HFF-Myc (cell line): ENCODE measurements around the gene TTC17.

Source experiments
- DNase-seq: peaks from one replicate; pipeline ENCODE4 v3.0.0-alpha.2; 2011; ENCODE audit warnings: low read depth; ENCODE audit errors: extremely low read depth
- H3K4me3 ChIP-seq: replicated peaks from 2 replicates; pipeline ENCODE4 v1.5.1; 2011; ENCODE audit warnings: low read depth, mild to moderate bottlenecking, control low read depth, low read length
- TF ChIP-seq, protein P1 (sequence below): IDR thresholded peaks from 2 replicates; pipeline ENCODE4 v1.5.1; 2012; ENCODE audit warnings: mild to moderate bottlenecking, low read depth, low read length, control low read depth; ENCODE audit errors: missing control alignments

TTC17 gene

DNA sequence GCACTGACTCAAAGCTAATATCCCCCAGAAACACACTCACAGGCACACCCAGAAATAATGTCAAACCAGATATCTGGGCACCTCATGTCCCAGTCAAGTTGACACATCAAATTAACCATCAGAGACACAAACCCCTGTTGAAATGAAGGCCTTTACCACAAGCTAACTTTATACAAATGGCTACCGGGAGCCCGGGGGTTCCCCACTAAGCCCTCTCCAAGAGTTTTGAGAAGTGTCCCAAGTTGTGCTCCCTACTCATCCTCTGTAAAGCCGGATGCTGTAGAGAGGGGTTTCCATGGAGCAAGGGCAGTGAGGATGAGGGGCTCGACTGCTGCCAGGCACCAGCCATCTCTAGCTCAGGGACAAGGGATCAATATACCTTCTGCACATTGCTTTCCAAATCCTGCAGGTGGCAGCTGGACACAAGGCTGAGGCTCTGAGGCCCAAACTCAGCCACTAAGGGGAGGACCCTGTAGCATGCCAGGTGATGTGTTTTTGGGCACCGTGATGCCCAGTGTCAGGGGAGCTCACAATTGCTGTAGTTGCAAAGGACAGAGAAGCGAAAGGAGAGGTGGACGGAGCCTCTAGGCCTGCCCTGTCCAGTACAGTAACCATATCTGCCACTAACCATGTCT, 145.7 kb downstream of the TTC17 start:
- no peak for DNase-seq
- TF ChIP-seq, protein P1, sequence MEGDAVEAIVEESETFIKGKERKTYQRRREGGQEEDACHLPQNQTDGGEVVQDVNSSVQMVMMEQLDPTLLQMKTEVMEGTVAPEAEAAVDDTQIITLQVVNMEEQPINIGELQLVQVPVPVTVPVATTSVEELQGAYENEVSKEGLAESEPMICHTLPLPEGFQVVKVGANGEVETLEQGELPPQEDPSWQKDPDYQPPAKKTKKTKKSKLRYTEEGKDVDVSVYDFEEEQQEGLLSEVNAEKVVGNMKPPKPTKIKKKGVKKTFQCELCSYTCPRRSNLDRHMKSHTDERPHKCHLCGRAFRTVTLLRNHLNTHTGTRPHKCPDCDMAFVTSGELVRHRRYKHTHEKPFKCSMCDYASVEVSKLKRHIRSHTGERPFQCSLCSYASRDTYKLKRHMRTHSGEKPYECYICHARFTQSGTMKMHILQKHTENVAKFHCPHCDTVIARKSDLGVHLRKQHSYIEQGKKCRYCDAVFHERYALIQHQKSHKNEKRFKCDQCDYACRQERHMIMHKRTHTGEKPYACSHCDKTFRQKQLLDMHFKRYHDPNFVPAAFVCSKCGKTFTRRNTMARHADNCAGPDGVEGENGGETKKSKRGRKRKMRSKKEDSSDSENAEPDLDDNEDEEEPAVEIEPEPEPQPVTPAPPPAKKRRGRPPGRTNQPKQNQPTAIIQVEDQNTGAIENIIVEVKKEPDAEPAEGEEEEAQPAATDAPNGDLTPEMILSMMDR = peak; percentile 19
- no peak overlapping the region for H3K4me3 ChIP-seq

DNA sequence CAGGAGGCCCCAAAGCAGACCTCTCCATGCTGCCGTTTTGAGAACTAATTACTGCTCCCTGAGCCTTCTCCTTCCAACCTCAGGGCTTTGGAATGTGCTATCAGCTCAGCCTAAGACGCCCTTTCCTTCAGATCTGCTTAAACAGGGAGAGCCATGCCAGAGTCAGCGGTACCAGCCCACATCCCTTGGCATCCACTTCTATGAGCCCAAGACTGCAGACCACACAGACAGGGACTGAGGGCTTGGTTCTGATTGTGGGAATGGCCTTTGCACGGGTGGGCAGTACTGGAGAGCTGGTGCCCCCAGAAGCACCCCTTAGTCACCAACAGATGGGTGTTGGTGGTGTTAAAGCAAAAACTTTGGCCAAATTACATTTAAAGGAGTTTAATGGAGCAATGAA, 146.5 kb downstream of the TTC17 start:
- no peak overlapping the region for H3K4me3 ChIP-seq
- DNase-seq = no peak
- TF ChIP-seq, protein P1 = no peak

DNA sequence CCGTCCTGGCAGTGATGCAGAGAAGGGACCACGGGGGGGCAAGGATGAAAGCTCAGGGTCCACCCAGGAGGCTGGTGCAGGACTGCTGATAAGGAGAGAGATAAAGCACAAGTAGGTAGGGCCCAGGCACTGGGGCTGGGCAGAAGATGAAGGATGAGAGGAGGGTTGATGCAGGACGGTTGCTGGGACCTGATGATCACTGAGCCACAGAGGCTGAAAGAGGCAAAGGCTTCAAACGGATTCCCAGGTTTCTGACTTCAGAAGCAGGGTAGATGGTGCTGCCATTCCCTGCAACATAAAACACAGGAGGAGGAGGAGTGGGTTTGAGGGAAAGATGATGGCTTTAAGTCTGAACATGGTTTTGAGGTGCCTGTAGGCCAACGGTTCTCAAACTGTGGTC, 148.5 kb downstream of the TTC17 start:
- DNase-seq = no peak
- no peak overlapping the region for H3K4me3 ChIP-seq
- TF ChIP-seq, protein P1 = no peak

DNA sequence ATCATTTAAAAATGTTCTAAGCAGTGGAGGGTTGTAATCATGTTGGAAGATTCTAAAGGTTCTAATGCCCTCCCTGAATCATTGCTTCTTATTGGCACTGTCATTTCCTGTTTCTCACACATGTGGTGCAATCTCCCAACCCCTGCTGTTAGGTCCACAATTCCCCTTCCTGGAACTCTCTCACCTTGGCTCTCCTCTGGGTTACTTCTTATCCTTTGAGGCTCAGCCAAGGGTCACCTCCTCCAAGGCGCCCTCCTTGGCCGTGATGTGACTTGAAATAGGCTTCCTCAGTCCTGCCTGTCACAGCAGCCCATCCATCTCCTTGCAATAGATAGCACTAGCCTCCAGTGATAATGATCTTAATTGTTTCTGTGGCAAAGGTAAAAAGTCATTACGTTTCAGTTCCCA, 149.8 kb downstream of the TTC17 start:
- TF ChIP-seq, protein P1 = no peak
- DNase-seq = no peak

DNA sequence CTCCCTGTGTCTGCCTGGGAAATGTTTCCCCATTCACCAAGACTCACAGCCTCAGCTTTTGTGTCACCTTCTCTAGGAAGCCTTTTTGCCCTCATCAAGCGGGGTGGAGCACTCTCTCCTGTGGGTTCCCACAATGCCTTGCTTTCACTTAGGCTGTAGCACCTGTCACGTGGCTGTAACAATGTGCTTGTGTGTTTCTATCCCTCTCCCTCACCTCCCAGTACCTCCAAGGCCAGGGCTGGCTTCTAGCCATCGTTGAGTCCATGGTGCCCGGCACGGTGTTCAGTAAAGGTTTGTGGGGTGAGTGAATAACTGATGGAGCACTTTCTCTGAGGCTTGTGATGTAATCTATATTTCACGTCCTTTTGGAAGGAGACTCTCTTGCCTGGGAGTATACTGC, 153.2 kb downstream of the TTC17 start:
- H3K4me3 ChIP-seq = no peak overlapping the region
- no peak for DNase-seq
- TF ChIP-seq, protein P1 = no peak

More for the DNA sequence above, 149.8 kb downstream of the TTC17 start:
- no peak overlapping the region for H3K4me3 ChIP-seq

DNA sequence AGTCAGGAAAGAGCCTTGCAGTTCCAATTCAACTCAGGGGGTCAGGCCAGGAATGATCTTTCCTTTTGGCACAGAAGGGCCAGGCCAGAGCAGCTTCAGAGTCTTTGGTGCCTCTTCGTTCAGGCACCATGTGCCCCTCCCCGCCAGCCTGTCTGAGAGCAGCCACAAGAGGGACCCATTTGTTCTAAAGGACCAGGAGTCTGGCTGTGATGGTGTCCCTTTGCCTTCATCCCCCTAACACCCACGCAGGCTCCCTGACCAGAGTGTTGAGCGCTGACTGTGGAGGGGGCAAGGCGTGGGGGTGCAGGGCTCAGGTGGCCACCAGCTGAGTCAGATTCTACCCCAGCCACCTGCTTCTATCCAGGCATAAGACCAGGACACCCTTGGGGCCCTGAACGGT, 156.4 kb downstream of the TTC17 start:
- no peak overlapping the region for H3K4me3 ChIP-seq
- DNase-seq = no peak
- TF ChIP-seq, protein P1 = peak; percentile 27
